Measurements from ENCODE around the gene ERVW-1.

The ERVW-1 gene

GRCh38 chr7:92436612-92437445, 40.9 kb downstream of the ERVW-1 start:
- TF ChIP-seq, protein P1, sequence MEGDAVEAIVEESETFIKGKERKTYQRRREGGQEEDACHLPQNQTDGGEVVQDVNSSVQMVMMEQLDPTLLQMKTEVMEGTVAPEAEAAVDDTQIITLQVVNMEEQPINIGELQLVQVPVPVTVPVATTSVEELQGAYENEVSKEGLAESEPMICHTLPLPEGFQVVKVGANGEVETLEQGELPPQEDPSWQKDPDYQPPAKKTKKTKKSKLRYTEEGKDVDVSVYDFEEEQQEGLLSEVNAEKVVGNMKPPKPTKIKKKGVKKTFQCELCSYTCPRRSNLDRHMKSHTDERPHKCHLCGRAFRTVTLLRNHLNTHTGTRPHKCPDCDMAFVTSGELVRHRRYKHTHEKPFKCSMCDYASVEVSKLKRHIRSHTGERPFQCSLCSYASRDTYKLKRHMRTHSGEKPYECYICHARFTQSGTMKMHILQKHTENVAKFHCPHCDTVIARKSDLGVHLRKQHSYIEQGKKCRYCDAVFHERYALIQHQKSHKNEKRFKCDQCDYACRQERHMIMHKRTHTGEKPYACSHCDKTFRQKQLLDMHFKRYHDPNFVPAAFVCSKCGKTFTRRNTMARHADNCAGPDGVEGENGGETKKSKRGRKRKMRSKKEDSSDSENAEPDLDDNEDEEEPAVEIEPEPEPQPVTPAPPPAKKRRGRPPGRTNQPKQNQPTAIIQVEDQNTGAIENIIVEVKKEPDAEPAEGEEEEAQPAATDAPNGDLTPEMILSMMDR (IDR thresholded peaks at IDR 0.05; ENCODE audit: control insufficient read depth, insufficient read depth, low read depth, low read length, missing control alignments), result no peak
- H3K4me3 ChIP-seq (ENCODE audit: control insufficient read depth, low read depth, low read length), result no peak overlapping the region
- no peak for DNase-seq (ENCODE audit: low read depth)

- TF ChIP-seq, protein P1 (IDR thresholded peaks at IDR 0.05; ENCODE audit: control insufficient read depth, insufficient read depth, low read depth, low read length, missing control alignments), result no peak
- H3K4me3 ChIP-seq (ENCODE audit: control insufficient read depth, low read depth, low read length), result no peak overlapping the region
- DNase-seq (ENCODE audit: low read depth), result no peak
Measured at GRCh38 chr7:92435542-92435941, 42.2 kb downstream of the ERVW-1 start.

GRCh38 chr7:92433019-92433418, 44.7 kb downstream of the ERVW-1 start:
- DNase-seq (ENCODE audit: low read depth), result no peak
- H3K4me3 ChIP-seq (ENCODE audit: control insufficient read depth, low read depth, low read length), result no peak overlapping the region
- TF ChIP-seq, protein P1 (IDR thresholded peaks at IDR 0.05; ENCODE audit: control insufficient read depth, insufficient read depth, low read depth, low read length, missing control alignments), result no peak

GRCh38 chr7:92432299-92432946, 45.3 kb downstream of the ERVW-1 start:
- TF ChIP-seq, protein P1 (IDR thresholded peaks at IDR 0.05; ENCODE audit: control insufficient read depth, insufficient read depth, low read depth, low read length, missing control alignments), result no peak

GRCh38 chr7:92427193-92427592, 50.6 kb downstream of the ERVW-1 start:
- H3K4me3 ChIP-seq (ENCODE audit: control insufficient read depth, low read depth, low read length), result no peak overlapping the region
- TF ChIP-seq, protein P1 (IDR thresholded peaks at IDR 0.05; ENCODE audit: control insufficient read depth, insufficient read depth, low read depth, low read length, missing control alignments), result no peak
- no peak for DNase-seq (ENCODE audit: low read depth)

More at GRCh38 chr7:92432299-92432946, 45.3 kb downstream of the ERVW-1 start:
- no peak overlapping the region for H3K4me3 ChIP-seq (ENCODE audit: control insufficient read depth, low read depth, low read length)
- DNase-seq (ENCODE audit: low read depth), result no peak

GRCh38 chr7:92425311-92425947, 52.3 kb downstream of the ERVW-1 start:
- TF ChIP-seq, protein P1 (IDR thresholded peaks at IDR 0.05; ENCODE audit: control insufficient read depth, insufficient read depth, low read depth, low read length, missing control alignments), result no peak
- H3K4me3 ChIP-seq (ENCODE audit: control insufficient read depth, low read depth, low read length), result no peak overlapping the region
- DNase-seq (ENCODE audit: low read depth), result no peak

Measured in AG09309 (cell line).